ENCODE measurements around the gene FUBP3.

Gene FUBP3

DNA sequence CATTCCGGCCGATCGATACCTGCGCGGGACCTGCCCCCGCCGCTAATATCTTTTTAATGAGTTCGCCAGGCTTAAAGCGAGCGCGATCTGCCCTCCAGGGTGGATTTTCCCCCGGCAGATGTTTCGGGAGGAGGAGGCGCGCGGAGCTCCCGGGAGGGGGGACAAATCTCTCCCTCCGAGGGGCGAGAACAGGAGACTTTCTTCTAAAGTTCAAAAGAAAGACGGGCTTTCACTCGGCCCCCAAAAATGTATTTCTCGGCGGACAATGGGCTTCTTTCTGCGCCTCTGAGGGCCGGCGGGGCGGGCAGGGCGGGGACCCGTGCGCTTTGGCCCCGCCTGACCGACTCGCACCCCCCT is 80.9 kb downstream of the FUBP3 start:
- Histone ChIP-seq H2AFZ (ENCODE audit: low read depth, low read length, severe bottlenecking) (no peak overlapping the region), H3F3A (ENCODE audit: insufficient read depth) (no peaks in the 10 kb centered on the region), H3K9ac (ENCODE audit: low read length) (no peak overlapping the region), H3K27ac (ENCODE audit: low read depth, low read length) (no peak overlapping the region), H3K79me2 (ENCODE audit: insufficient read depth, low read length) (no peaks in the 10 kb centered on the region), H3K9me3 (ENCODE audit: insufficient read depth, low read length) (no peaks in the 10 kb centered on the region), H3K27me3 (ENCODE audit: low read length) (no peaks in the 10 kb centered on the region), H3K4me3 (ENCODE audit: insufficient read depth, low read length, poor library complexity, severe bottlenecking) (no peak overlapping the region), H3K9me2 (replicated peaks; ENCODE audit: insufficient read depth, low read length) (no peaks in the 10 kb centered on the region), H3K36me3 (ENCODE audit: low read length) (no peaks in the 10 kb centered on the region), H4K20me1 (ENCODE audit: low read depth, low read length) (no peaks in the 10 kb centered on the region), H3K4me2 (ENCODE audit: low read depth, low read length, poor library complexity, severe bottlenecking) (no peak overlapping the region)
- no peak for TF ChIP-seq EZH2phosphoT487 (conservative IDR thresholded peaks at IDR 0.05; ENCODE audit: low read length)
- TF ChIP-seq, protein P1, sequence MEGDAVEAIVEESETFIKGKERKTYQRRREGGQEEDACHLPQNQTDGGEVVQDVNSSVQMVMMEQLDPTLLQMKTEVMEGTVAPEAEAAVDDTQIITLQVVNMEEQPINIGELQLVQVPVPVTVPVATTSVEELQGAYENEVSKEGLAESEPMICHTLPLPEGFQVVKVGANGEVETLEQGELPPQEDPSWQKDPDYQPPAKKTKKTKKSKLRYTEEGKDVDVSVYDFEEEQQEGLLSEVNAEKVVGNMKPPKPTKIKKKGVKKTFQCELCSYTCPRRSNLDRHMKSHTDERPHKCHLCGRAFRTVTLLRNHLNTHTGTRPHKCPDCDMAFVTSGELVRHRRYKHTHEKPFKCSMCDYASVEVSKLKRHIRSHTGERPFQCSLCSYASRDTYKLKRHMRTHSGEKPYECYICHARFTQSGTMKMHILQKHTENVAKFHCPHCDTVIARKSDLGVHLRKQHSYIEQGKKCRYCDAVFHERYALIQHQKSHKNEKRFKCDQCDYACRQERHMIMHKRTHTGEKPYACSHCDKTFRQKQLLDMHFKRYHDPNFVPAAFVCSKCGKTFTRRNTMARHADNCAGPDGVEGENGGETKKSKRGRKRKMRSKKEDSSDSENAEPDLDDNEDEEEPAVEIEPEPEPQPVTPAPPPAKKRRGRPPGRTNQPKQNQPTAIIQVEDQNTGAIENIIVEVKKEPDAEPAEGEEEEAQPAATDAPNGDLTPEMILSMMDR (IDR thresholded peaks at IDR 0.05; ENCODE audit: insufficient read depth, low read length, poor library complexity, severe bottlenecking) = no peak

DNA sequence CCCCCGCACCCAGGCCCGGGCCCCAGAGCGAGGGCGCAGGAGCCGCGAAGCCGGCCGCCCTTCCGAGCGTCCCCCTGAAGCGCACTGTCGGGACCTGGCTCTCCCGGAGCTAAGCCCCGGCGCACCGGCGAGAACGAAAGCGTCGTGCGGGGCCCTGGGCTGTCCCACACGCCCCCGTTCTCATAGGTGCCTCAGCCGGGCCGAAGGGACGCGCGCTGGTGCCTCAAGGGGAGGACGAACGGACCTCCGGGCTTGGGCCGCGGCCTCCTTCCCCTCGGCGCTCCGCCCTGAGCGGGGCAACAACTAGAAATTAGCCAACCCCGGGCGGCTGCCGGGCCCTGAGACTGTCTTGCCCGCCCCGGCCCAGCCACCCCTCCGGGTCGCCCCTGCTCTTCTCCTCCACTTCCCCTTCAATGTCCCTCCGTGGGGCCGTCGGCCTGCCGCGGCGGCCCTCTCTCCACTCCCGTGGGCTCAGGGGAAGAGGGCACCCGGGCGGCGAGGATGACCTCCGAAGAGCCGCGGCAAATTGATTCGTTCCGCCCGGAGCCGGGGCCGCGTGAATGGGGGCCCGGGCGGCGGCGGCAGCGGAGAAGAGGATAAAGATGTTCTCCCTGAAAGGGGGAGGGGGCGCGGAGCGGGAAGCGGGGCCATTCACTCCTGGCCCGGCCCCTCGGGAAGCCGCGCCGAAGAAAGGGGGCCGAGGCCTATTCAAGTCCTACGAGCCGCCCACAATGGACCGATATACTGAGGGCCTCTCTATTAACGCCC is 81.5 kb downstream of the FUBP3 start:
- Histone ChIP-seq H3K4me3 (ENCODE audit: insufficient read depth, low read length, poor library complexity, severe bottlenecking) (no peak overlapping the region), H3K79me2 (ENCODE audit: insufficient read depth, low read length) (no peaks in the 10 kb centered on the region), H3K4me2 (ENCODE audit: low read depth, low read length, poor library complexity, severe bottlenecking) (no peak overlapping the region), H4K20me1 (ENCODE audit: low read depth, low read length) (no peaks in the 10 kb centered on the region), H3K27ac (ENCODE audit: low read depth, low read length) (no peak overlapping the region), H3K9me2 (replicated peaks; ENCODE audit: insufficient read depth, low read length) (no peaks in the 10 kb centered on the region), H3K36me3 (ENCODE audit: low read length) (no peaks in the 10 kb centered on the region), H3F3A (ENCODE audit: insufficient read depth) (no peaks in the 10 kb centered on the region), H2AFZ (ENCODE audit: low read depth, low read length, severe bottlenecking) (no peak overlapping the region), H3K9me3 (ENCODE audit: insufficient read depth, low read length) (no peaks in the 10 kb centered on the region), H3K9ac (ENCODE audit: low read length) (no peak overlapping the region), H3K27me3 (ENCODE audit: low read length) (no peaks in the 10 kb centered on the region)
- no peak for TF ChIP-seq EZH2phosphoT487 (conservative IDR thresholded peaks at IDR 0.05; ENCODE audit: low read length)
- TF ChIP-seq, protein P1 (IDR thresholded peaks at IDR 0.05; ENCODE audit: insufficient read depth, low read length, poor library complexity, severe bottlenecking) = no peak

DNA sequence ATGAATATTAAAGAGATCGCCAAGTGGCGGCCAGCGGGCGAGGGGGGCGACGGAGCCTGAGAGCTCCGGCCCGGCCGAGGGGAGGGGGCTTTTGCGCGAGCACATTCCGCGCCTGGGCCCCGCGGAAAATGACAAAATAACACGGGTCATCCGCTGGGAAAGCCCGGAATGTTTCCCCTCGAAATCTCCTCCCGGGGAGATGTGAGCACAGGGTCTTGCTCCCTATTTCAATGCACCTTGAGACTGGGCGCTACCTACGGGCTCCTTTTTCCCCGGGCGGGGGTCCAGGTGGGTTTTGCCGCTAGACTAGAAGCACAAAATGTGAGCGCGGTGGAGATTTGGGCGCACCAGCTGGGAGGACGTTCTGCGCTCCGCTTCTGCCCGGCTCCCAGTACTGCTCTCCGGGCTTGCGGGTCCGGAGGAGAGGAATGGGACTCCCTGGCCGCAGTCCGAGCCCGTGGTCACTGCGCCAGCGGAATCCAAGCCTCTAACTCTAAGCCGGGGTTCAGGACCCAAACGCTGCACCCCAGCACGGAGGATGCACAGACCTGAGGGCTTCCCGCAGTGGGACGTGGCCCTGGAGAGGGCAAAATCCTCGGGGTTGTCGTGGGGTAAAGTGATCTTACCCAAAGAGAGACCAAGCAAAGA is 82.2 kb downstream of the FUBP3 start:
- no peaks in the 10 kb centered on the region for H3K9me3 ChIP-seq (ENCODE audit: insufficient read depth, low read length)
- H3K4me3 ChIP-seq (ENCODE audit: insufficient read depth, low read length, poor library complexity, severe bottlenecking) = no peak overlapping the region
- H3K79me2 ChIP-seq (ENCODE audit: insufficient read depth, low read length) = no peaks in the 10 kb centered on the region
- H3K36me3 ChIP-seq (ENCODE audit: low read length) = no peaks in the 10 kb centered on the region
- no peaks in the 10 kb centered on the region for H3K9me2 ChIP-seq (replicated peaks; ENCODE audit: insufficient read depth, low read length)
- no peak overlapping the region for H2AFZ ChIP-seq (ENCODE audit: low read depth, low read length, severe bottlenecking)
- no peaks in the 10 kb centered on the region for H3F3A ChIP-seq (ENCODE audit: insufficient read depth)
- H3K27ac ChIP-seq (ENCODE audit: low read depth, low read length) = no peak overlapping the region
- no peaks in the 10 kb centered on the region for H3K27me3 ChIP-seq (ENCODE audit: low read length)
- TF ChIP-seq, protein P1 (IDR thresholded peaks at IDR 0.05; ENCODE audit: insufficient read depth, low read length, poor library complexity, severe bottlenecking) = no peak
- no peak for TF ChIP-seq EZH2phosphoT487 (conservative IDR thresholded peaks at IDR 0.05; ENCODE audit: low read length)
- H4K20me1 ChIP-seq (ENCODE audit: low read depth, low read length) = no peaks in the 10 kb centered on the region
- H3K9ac ChIP-seq (ENCODE audit: low read length) = no peak overlapping the region
- H3K4me2 ChIP-seq (ENCODE audit: low read depth, low read length, poor library complexity, severe bottlenecking) = no peak overlapping the region

Measured in SU-DHL-6 (cell line).